Activated naive CD8-positive, alpha-beta T cell treated with anti-CD3 and anti-CD28 coated beads, Interleukin-2, amount 50 U/mL, for 24 hours (primary cell): Measurements from ENCODE around the gene STARD13.

Experiments used
- ATAC-seq: fragments of 150-1000 bp; cut with Tn5 transposase; one replicate; pipeline ENCODE4 v1.10.0; 2021
- DNase-seq: peaks from one replicate; pipeline ENCODE4 v3.0.0; 2021
- H3K27ac Mint-ChIP-seq: one replicate; pipeline ENCODE4 v1.8.0; 2021; ENCODE audit warnings: mild to moderate bottlenecking, mixed read lengths
- H3K27me3 Mint-ChIP-seq: one replicate; pipeline ENCODE4 v1.8.0; 2021; ENCODE audit warnings: mixed read lengths
- H3K36me3 Mint-ChIP-seq: one replicate; pipeline ENCODE4 v1.8.0; 2021; ENCODE audit warnings: low read depth, mixed read lengths
- H3K4me1 Mint-ChIP-seq: one replicate; pipeline ENCODE4 v1.8.0; 2021; ENCODE audit warnings: mixed read lengths
- H3K4me3 Mint-ChIP-seq: one replicate; pipeline ENCODE4 v1.8.0; 2021; ENCODE audit warnings: mild to moderate bottlenecking, moderate library complexity, mixed read lengths
- H3K9me3 Mint-ChIP-seq: one replicate; pipeline ENCODE4 v1.8.0; 2021; ENCODE audit warnings: mixed read lengths

STARD13 gene

GRCh38 chr13:33316890-33317289 lies 31.3 kb upstream of the STARD13 start:
- no peak for DNase-seq
- Mint-ChIP-seq H3K36me3 (no peaks in the 10 kb centered on the region), H3K27ac (no peak overlapping the region), H3K9me3 (no peaks in the 10 kb centered on the region), H3K4me1 (no peaks in the 10 kb centered on the region), H3K4me3 (no peak overlapping the region), H3K27me3 (peaks cover 11% of the 10 kb centered on the region)
- ATAC-seq, result no peak

- peaks cover 12% of the 10 kb centered on the region for H3K27me3 Mint-ChIP-seq
- H3K27ac Mint-ChIP-seq, result no peak overlapping the region
- H3K4me1 Mint-ChIP-seq, result no peaks in the 10 kb centered on the region
- DNase-seq (no peak), ATAC-seq (no peak)
- H3K36me3 Mint-ChIP-seq, result no peaks in the 10 kb centered on the region
- H3K9me3 Mint-ChIP-seq, result no peaks in the 10 kb centered on the region
- no peak overlapping the region for H3K4me3 Mint-ChIP-seq
Measured at GRCh38 chr13:33313504-33313903, 27.9 kb upstream of the STARD13 start.

- no peak overlapping the region for H3K27ac Mint-ChIP-seq
- DNase-seq (no peak), ATAC-seq (no peak)
- no peaks in the 10 kb centered on the region for H3K36me3 Mint-ChIP-seq
- H3K9me3 Mint-ChIP-seq, result no peaks in the 10 kb centered on the region
- H3K4me1 Mint-ChIP-seq, result no peaks in the 10 kb centered on the region
- H3K4me3 Mint-ChIP-seq, result no peak overlapping the region
- H3K27me3 Mint-ChIP-seq, result peaks cover 12% of the 10 kb centered on the region
Measured at GRCh38 chr13:33312861-33313212, 27.3 kb upstream of the STARD13 start.

- no peak overlapping the region for H3K4me3 Mint-ChIP-seq
- no peak overlapping the region for H3K27ac Mint-ChIP-seq
- peaks cover 13% of the 10 kb centered on the region for H3K27me3 Mint-ChIP-seq
- H3K4me1 Mint-ChIP-seq, result no peaks in the 10 kb centered on the region
- H3K9me3 Mint-ChIP-seq, result peaks cover 3% of the 10 kb centered on the region
- H3K36me3 Mint-ChIP-seq, result no peaks in the 10 kb centered on the region
- ATAC-seq (no peak), DNase-seq (no peak)
Measured at GRCh38 chr13:33312150-33312860, 26.8 kb upstream of the STARD13 start.

- Mint-ChIP-seq H3K27me3 (peaks cover 11% of the 10 kb centered on the region), H3K9me3 (peaks cover 9% of the 10 kb centered on the region), H3K36me3 (no peaks in the 10 kb centered on the region), H3K4me3 (no peak overlapping the region), H3K4me1 (no peaks in the 10 kb centered on the region), H3K27ac (no peak overlapping the region)
- ATAC-seq, result no peak
- DNase-seq, result no peak
Measured at GRCh38 chr13:33311040-33311439, 25.5 kb upstream of the STARD13 start.

- DNase-seq (no peak), ATAC-seq (no peak)
- Mint-ChIP-seq H3K4me3 (no peak overlapping the region), H3K27ac (no peak overlapping the region), H3K9me3 (peaks cover 9% of the 10 kb centered on the region), H3K36me3 (no peaks in the 10 kb centered on the region), H3K4me1 (no peaks in the 10 kb centered on the region), H3K27me3 (peaks cover 11% of the 10 kb centered on the region)
Measured at GRCh38 chr13:33310245-33311038, 24.9 kb upstream of the STARD13 start.

- Mint-ChIP-seq H3K27me3 (peaks cover 11% of the 10 kb centered on the region), H3K4me3 (no peak overlapping the region), H3K36me3 (no peaks in the 10 kb centered on the region), H3K27ac (no peak overlapping the region), H3K4me1 (no peaks in the 10 kb centered on the region), H3K9me3 (peaks cover 9% of the 10 kb centered on the region)
- ATAC-seq, result no peak
- no peak for DNase-seq
Measured at GRCh38 chr13:33308863-33309262, 23.3 kb upstream of the STARD13 start.

GRCh38 chr13:33307843-33308242 lies 22.3 kb upstream of the STARD13 start:
- no peak for ATAC-seq
- H3K27me3 Mint-ChIP-seq, result peaks cover 7% of the 10 kb centered on the region
- H3K4me1 Mint-ChIP-seq, result no peaks in the 10 kb centered on the region
- peaks cover 9% of the 10 kb centered on the region for H3K9me3 Mint-ChIP-seq
- H3K36me3 Mint-ChIP-seq, result no peaks in the 10 kb centered on the region
- H3K27ac Mint-ChIP-seq, result no peak overlapping the region
- H3K4me3 Mint-ChIP-seq, result no peak overlapping the region
- no peak for DNase-seq

GRCh38 chr13:33303855-33304597 lies 18.5 kb upstream of the STARD13 start:
- peaks cover 9% of the 10 kb centered on the region for H3K9me3 Mint-ChIP-seq
- DNase-seq (no peak), ATAC-seq (no peak)
- H3K4me1 Mint-ChIP-seq, result no peaks in the 10 kb centered on the region
- no peak overlapping the region for H3K27ac Mint-ChIP-seq
- no peaks in the 10 kb centered on the region for H3K36me3 Mint-ChIP-seq
- no peak overlapping the region for H3K4me3 Mint-ChIP-seq
- peaks cover 9% of the 10 kb centered on the region for H3K27me3 Mint-ChIP-seq

- Mint-ChIP-seq H3K36me3 (no peaks in the 10 kb centered on the region), H3K27ac (no peak overlapping the region), H3K9me3 (no peaks in the 10 kb centered on the region), H3K4me3 (no peak overlapping the region), H3K4me1 (no peaks in the 10 kb centered on the region), H3K27me3 (peaks cover 15% of the 10 kb centered on the region)
- DNase-seq (no peak), ATAC-seq (no peak)
Measured at GRCh38 chr13:33299626-33300025, 14.1 kb upstream of the STARD13 start.

- DNase-seq (no peak), ATAC-seq (no peak)
- no peaks in the 10 kb centered on the region for H3K9me3 Mint-ChIP-seq
- no peak overlapping the region for H3K27ac Mint-ChIP-seq
- H3K36me3 Mint-ChIP-seq, result no peaks in the 10 kb centered on the region
- H3K27me3 Mint-ChIP-seq, result peaks cover 18% of the 10 kb centered on the region
- no peaks in the 10 kb centered on the region for H3K4me1 Mint-ChIP-seq
- H3K4me3 Mint-ChIP-seq, result no peak overlapping the region
Measured at GRCh38 chr13:33296793-33297425, 11.4 kb upstream of the STARD13 start.

- no peak for ATAC-seq
- no peaks in the 10 kb centered on the region for H3K4me1 Mint-ChIP-seq
- no peak overlapping the region for H3K4me3 Mint-ChIP-seq
- H3K27me3 Mint-ChIP-seq, result peaks cover 22% of the 10 kb centered on the region
- no peaks in the 10 kb centered on the region for H3K36me3 Mint-ChIP-seq
- H3K9me3 Mint-ChIP-seq, result no peaks in the 10 kb centered on the region
- DNase-seq, result no peak
- H3K27ac Mint-ChIP-seq, result no peak overlapping the region
Measured at GRCh38 chr13:33292712-33293111, 7.2 kb upstream of the STARD13 start.

- no peak for ATAC-seq
- Mint-ChIP-seq H3K4me3 (no peak overlapping the region), H3K36me3 (no peaks in the 10 kb centered on the region), H3K27ac (no peak overlapping the region), H3K4me1 (peaks cover 11% of the 10 kb centered on the region), H3K9me3 (no peaks in the 10 kb centered on the region), H3K27me3 (peaks cover 35% of the 10 kb centered on the region)
- DNase-seq, result no peak
Measured at GRCh38 chr13:33290421-33290965, 4.9 kb upstream of the STARD13 start.

GRCh38 chr13:33289966-33290365 lies 4.4 kb upstream of the STARD13 start:
- Mint-ChIP-seq H3K27ac (no peak overlapping the region), H3K4me3 (no peak overlapping the region), H3K27me3 (peaks cover 36% of the 10 kb centered on the region), H3K9me3 (no peaks in the 10 kb centered on the region), H3K4me1 (peaks cover 16% of the 10 kb centered on the region), H3K36me3 (no peaks in the 10 kb centered on the region)
- DNase-seq (no peak), ATAC-seq (no peak)
